ENCODE measurements around the gene UBE3A. TPM values are rescaled to one million over a fixed set of nuclear protein-coding genes. Genes with fewer than 3 reads are reported as not detected.
A peak's percentile ranks its signal among the peaks of the same experiment; 100 is the strongest.

UBE3A gene
- total RNA-seq, 1 donor from 2014 or later, result 118 TPM

- no peak overlapping the region for H3K27ac Mint-ChIP-seq
- H3K4me1 Mint-ChIP-seq (ENCODE audit: low read depth), result peaks cover 25% of the 10 kb centered on the region
- no peaks in the 10 kb centered on the region for H3K9me3 Mint-ChIP-seq (ENCODE audit: low read depth)
- H3K36me3 Mint-ChIP-seq (ENCODE audit: insufficient read depth), result peaks cover 2% of the 10 kb centered on the region
- DNase-seq (ENCODE audit: low spot score, unreplicated experiment), result no peak
- TF ChIP-seq, protein P1, sequence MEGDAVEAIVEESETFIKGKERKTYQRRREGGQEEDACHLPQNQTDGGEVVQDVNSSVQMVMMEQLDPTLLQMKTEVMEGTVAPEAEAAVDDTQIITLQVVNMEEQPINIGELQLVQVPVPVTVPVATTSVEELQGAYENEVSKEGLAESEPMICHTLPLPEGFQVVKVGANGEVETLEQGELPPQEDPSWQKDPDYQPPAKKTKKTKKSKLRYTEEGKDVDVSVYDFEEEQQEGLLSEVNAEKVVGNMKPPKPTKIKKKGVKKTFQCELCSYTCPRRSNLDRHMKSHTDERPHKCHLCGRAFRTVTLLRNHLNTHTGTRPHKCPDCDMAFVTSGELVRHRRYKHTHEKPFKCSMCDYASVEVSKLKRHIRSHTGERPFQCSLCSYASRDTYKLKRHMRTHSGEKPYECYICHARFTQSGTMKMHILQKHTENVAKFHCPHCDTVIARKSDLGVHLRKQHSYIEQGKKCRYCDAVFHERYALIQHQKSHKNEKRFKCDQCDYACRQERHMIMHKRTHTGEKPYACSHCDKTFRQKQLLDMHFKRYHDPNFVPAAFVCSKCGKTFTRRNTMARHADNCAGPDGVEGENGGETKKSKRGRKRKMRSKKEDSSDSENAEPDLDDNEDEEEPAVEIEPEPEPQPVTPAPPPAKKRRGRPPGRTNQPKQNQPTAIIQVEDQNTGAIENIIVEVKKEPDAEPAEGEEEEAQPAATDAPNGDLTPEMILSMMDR (IDR thresholded peaks at IDR 0.05; ENCODE audit: unreplicated experiment), result no peak
- H3K27me3 Mint-ChIP-seq, result no peaks in the 10 kb centered on the region
- H3K4me3 Mint-ChIP-seq (ENCODE audit: low read depth), result no peak overlapping the region
These were observed 5.5 kb downstream of the UBE3A start for GRCh38 chr15:25433118-25433865.

DNA sequence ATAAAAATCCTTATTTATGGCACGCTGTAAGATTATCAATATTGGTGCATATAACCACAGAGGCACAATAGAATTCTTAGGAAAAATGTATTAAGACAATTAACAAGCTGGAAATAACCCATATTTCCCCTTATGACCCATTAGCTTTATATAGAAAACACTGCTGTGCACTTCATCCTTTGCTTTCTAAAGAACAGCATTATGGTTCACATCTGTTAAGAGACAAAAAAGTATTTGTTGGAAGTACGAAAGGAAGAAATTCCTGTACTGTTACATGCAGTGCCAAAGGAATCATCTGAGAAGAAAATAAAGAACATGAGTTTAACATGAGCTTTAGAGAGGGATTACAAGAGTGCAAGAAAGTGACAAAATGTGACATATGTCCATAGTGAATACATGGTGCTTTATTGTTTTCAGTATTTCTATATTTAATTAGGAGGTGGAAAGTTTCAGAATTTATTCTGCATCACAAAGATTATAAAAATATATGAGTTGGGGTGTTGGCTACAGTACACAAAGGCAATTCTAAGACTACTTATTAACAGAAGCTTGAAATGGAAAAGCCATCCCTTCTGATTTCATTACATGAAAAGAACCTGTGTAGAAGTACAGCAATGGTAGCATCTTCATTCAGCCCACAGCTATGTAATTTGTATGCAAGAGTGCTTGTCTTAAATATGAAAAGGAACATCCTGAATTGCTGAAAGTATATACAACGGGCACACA is 6.8 kb downstream of the UBE3A start:
- H3K9me3 Mint-ChIP-seq (ENCODE audit: low read depth), result no peaks in the 10 kb centered on the region
- no peak for DNase-seq (ENCODE audit: low spot score, unreplicated experiment)
- H3K4me1 Mint-ChIP-seq (ENCODE audit: low read depth), result peaks cover 28% of the 10 kb centered on the region
- no peak overlapping the region for H3K4me3 Mint-ChIP-seq (ENCODE audit: low read depth)
- H3K36me3 Mint-ChIP-seq (ENCODE audit: insufficient read depth), result peaks cover 2% of the 10 kb centered on the region
- TF ChIP-seq, protein P1 (IDR thresholded peaks at IDR 0.05; ENCODE audit: unreplicated experiment), result no peak
- peak overlapping the region; percentile 35 for H3K27ac Mint-ChIP-seq
- H3K27me3 Mint-ChIP-seq, result no peaks in the 10 kb centered on the region

DNA sequence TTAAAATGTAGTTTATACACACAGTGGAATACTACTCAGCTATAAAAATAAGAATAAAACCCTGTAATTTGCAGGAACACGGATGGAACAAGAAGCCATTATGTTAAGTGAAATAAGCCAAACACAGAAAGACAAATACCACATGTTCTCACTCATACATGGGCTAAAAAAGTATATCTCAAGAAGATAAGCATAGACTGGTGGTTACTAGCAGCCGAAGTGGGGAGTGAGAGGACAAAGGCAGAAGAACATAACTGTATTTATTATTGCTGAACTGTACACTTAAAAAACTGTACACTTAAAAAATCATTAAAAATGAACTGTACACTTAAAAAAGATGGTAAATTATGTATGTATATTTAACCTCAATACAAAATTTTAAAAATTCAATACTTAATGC is 11.0 kb downstream of the UBE3A start:
- H3K4me3 Mint-ChIP-seq (ENCODE audit: low read depth), result no peak overlapping the region
- DNase-seq (ENCODE audit: low spot score, unreplicated experiment), result no peak
- H3K27me3 Mint-ChIP-seq, result no peaks in the 10 kb centered on the region
- H3K4me1 Mint-ChIP-seq (ENCODE audit: low read depth), result peaks cover 16% of the 10 kb centered on the region
- no peak overlapping the region for H3K27ac Mint-ChIP-seq
- TF ChIP-seq, protein P1 (IDR thresholded peaks at IDR 0.05; ENCODE audit: unreplicated experiment), result no peak
- no peaks in the 10 kb centered on the region for H3K9me3 Mint-ChIP-seq (ENCODE audit: low read depth)
- peaks cover 2% of the 10 kb centered on the region for H3K36me3 Mint-ChIP-seq (ENCODE audit: insufficient read depth)

GRCh38 chr15:25426896-25427610 is 11.8 kb downstream of the UBE3A start:
- Mint-ChIP-seq H3K9me3 (ENCODE audit: low read depth) (peaks cover under 1% of the 10 kb centered on the region), H3K27ac (peak overlapping the region; percentile 79), H3K36me3 (ENCODE audit: insufficient read depth) (peaks cover 2% of the 10 kb centered on the region), H3K4me1 (ENCODE audit: low read depth) (peaks cover 15% of the 10 kb centered on the region), H3K27me3 (no peaks in the 10 kb centered on the region), H3K4me3 (ENCODE audit: low read depth) (no peak overlapping the region)
- no peak for DNase-seq (ENCODE audit: low spot score, unreplicated experiment)
- TF ChIP-seq, protein P1 (IDR thresholded peaks at IDR 0.05; ENCODE audit: unreplicated experiment), result no peak

GRCh38 chr15:25424073-25424472 is 14.8 kb downstream of the UBE3A start:
- Mint-ChIP-seq H3K36me3 (ENCODE audit: insufficient read depth) (peaks cover 18% of the 10 kb centered on the region), H3K4me3 (ENCODE audit: low read depth) (no peak overlapping the region), H3K27me3 (no peaks in the 10 kb centered on the region), H3K9me3 (ENCODE audit: low read depth) (peaks cover 18% of the 10 kb centered on the region), H3K4me1 (ENCODE audit: low read depth) (peaks cover 17% of the 10 kb centered on the region), H3K27ac (no peak overlapping the region)
- DNase-seq (ENCODE audit: low spot score, unreplicated experiment), result no peak
- TF ChIP-seq, protein P1 (IDR thresholded peaks at IDR 0.05; ENCODE audit: unreplicated experiment), result no peak
